SJSA1 (cell line): ENCODE measurements around the gene RALA. TPM values are rescaled to one million over a fixed set of nuclear protein-coding genes. Genes with fewer than 3 reads are reported as not detected.
A peak's percentile ranks its signal among the peaks of the same experiment; 100 is the strongest.

Experiments
- DNase-seq, 2 experiments: peaks; one replicate each; pipeline ENCODE4 v3.0.0-alpha.2; 2015 to 2020; ENCODE audit warnings: low spot score in 2 of 2, low read depth in 1 of 2
- H3K27ac ChIP-seq: fragments of 250-450 bp; sonication (Bioruptor Pico); 2 replicates; pipeline ENCODE4 v1.5.1; 2020; ENCODE audit warnings: mild to moderate bottlenecking, moderate library complexity
- H3K27me3 ChIP-seq: fragments of 250-450 bp; sonication (Bioruptor Pico); replicated peaks from 2 replicates; pipeline ENCODE4 v1.5.1; 2020; ENCODE audit warnings: mild to moderate bottlenecking, moderate library complexity
- H3K36me3 ChIP-seq: fragments of 250-450 bp; sonication (Bioruptor Pico); 2 replicates; pipeline ENCODE4 v1.5.1; 2020; ENCODE audit warnings: mild to moderate bottlenecking
- H3K4me1 ChIP-seq: fragments of 250-450 bp; sonication (Bioruptor Pico); replicated peaks from 2 replicates; pipeline ENCODE4 v1.6.1; 2021; ENCODE audit warnings: mild to moderate bottlenecking
- H3K4me3 ChIP-seq: fragments of 250-450 bp; sonication (Bioruptor Pico); 2 replicates; pipeline ENCODE4 v1.5.1; 2020; ENCODE audit warnings: mild to moderate bottlenecking
- H3K9me3 ChIP-seq: fragments of 250-450 bp; sonication (Bioruptor Pico); replicated peaks from 2 replicates; pipeline ENCODE4 v1.5.1; 2020; ENCODE audit warnings: mild to moderate bottlenecking
- total RNA-seq: library from RNA; depleted of rRNA; stranded (reverse); fragments of >200 nt; shearing (Covaris generic); gene quantifications from 2 replicates; pipeline ENCODE4 v1.2.3, GENCODE V29; 2014

RALA gene
- total RNA-seq, 1 experiment from 2014 or later: 17.8 TPM

DNA sequence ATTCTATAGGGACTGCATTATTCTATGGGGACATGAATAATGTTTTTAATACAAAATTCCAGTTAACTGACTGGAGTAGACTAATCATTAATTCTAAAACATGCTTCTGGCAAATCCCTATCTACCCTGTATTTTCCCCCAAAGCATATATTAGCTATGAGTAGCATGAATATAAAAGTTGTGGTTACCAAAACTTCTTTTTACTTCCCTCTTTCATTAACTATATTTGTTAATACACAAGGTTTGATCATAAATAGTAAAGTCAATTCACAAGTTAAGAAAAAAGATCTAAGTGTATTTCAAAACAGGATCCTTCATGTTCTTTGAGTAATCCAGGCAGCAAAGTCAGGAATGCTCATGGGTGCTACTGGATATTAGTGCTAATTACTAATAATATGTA, 2.9 kb upstream of the RALA start:
- H3K27ac ChIP-seq: peak overlapping the region; percentile 43
- H3K27me3 ChIP-seq: no peaks in the 10 kb centered on the region
- H3K4me3 ChIP-seq: no peak overlapping the region
- H3K36me3 ChIP-seq: peaks cover 8% of the 10 kb centered on the region; the same call in 1 of the 2 replicates
- no peak for DNase-seq
- no peaks in the 10 kb centered on the region for H3K9me3 ChIP-seq
- peaks cover 48% of the 10 kb centered on the region for H3K4me1 ChIP-seq

- Histone ChIP-seq H3K27me3 (no peaks in the 10 kb centered on the region), H3K27ac (peak overlapping the region; percentile 43), H3K4me3 (no peak overlapping the region), H3K36me3 (peaks cover 8% of the 10 kb centered on the region; the same call in 1 of the 2 replicates), H3K4me1 (peaks cover 50% of the 10 kb centered on the region), H3K9me3 (no peaks in the 10 kb centered on the region)
- peak; percentile 43 to 59 for DNase-seq
These were observed 2.1 kb upstream of the RALA start for GRCh38 chr7:39621261-39621660.

GRCh38 chr7:39621784-39622411, 1.5 kb upstream of the RALA start:
- peaks cover 49% of the 10 kb centered on the region for H3K4me1 ChIP-seq
- no peak for DNase-seq
- H3K4me3 ChIP-seq: no peak overlapping the region
- peak overlapping the region; percentile 43; the same call in 1 of the 2 replicates for H3K27ac ChIP-seq
- peaks cover 8% of the 10 kb centered on the region; the same call in 1 of the 2 replicates for H3K36me3 ChIP-seq
- H3K27me3 ChIP-seq: no peaks in the 10 kb centered on the region
- no peaks in the 10 kb centered on the region for H3K9me3 ChIP-seq

- peak overlapping the region; percentile 85 for H3K4me3 ChIP-seq
- H3K27ac ChIP-seq: peak overlapping the region; percentile 87
- no peaks in the 10 kb centered on the region for H3K9me3 ChIP-seq
- no peak for DNase-seq
- peaks cover 53% of the 10 kb centered on the region for H3K4me1 ChIP-seq
- no peaks in the 10 kb centered on the region for H3K27me3 ChIP-seq
- H3K36me3 ChIP-seq: peaks cover 8% of the 10 kb centered on the region; the same call in 1 of the 2 replicates
These were observed 763 bp upstream of the RALA start for GRCh38 chr7:39622609-39623008.

GRCh38 chr7:39623732-39624441, 515 bp downstream of the RALA start:
- Histone ChIP-seq H3K4me3 (peak overlapping the region; percentile 85), H3K4me1 (peaks cover 66% of the 10 kb centered on the region), H3K9me3 (no peaks in the 10 kb centered on the region), H3K27me3 (no peaks in the 10 kb centered on the region), H3K36me3 (peaks cover 9% of the 10 kb centered on the region; the same call in 1 of the 2 replicates), H3K27ac (peak overlapping the region; percentile 87)
- no peak for DNase-seq

DNA sequence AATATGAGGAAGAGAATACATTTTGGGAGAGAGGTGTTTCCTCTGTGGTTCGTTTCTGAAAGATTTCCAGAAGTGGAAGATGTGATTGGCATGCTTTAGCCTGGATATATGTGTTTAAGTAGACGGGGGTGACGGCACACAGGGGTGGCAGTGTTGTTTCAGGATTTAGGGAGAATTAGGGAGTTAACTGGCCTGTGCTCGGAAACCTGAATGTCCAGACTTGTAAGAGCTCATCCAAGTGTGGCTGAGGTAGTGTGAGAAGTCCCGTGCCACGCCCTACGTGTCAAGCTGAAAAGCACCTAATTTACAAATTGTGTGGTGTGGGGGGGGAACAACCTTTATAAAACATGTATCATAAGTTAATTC, 1.1 kb downstream of the RALA start:
- Histone ChIP-seq H3K27ac (peak overlapping the region; percentile 48; the same call in 1 of the 2 replicates), H3K27me3 (no peaks in the 10 kb centered on the region), H3K4me3 (peak overlapping the region; percentile 85), H3K4me1 (peaks cover 67% of the 10 kb centered on the region), H3K36me3 (peaks cover 11% of the 10 kb centered on the region; the same call in 1 of the 2 replicates), H3K9me3 (no peaks in the 10 kb centered on the region)
- peak in 1 of 2 experiments; percentile 32 for DNase-seq

DNA sequence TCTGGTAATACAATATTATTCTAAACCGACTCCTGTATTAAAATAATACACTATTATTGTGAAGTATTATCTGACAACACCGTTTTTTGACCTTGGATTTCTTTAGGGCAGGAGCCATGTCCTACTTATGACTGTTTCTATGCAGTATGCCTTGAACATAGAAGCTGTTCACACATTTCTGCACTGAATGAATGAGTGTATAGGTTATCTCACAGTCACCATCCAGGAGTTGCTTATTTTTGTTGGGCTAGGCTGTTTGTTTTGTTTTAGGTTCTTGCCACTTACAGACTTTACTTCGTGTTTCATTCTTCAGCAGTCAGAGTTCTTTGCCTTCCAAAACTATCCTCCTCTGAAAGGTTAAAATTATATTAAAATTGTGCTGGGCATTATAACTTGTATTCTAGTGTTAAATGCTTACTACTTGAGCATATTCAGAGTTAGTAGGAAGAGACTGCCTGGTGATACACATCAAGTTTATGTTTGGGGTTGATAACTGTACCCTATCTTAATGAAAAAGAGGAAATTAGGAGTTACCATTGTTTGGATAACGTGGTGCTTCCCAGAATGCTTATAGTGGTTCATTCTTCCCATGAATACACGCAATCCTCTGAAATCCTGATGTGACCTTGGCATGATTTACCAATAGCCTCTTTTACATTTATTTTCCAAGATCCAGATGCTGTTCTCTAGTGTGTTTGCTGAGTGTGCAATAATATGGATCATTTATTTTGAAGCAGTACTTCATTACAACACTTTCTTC, 1.7 kb downstream of the RALA start:
- Histone ChIP-seq H3K4me3 (peak overlapping the region; percentile 85), H3K36me3 (peaks cover 11% of the 10 kb centered on the region; the same call in 1 of the 2 replicates), H3K4me1 (peaks cover 67% of the 10 kb centered on the region), H3K27me3 (no peaks in the 10 kb centered on the region), H3K9me3 (no peaks in the 10 kb centered on the region), H3K27ac (peak overlapping the region; percentile 48)
- DNase-seq: peak in 1 of 2 experiments; percentile 52

DNA sequence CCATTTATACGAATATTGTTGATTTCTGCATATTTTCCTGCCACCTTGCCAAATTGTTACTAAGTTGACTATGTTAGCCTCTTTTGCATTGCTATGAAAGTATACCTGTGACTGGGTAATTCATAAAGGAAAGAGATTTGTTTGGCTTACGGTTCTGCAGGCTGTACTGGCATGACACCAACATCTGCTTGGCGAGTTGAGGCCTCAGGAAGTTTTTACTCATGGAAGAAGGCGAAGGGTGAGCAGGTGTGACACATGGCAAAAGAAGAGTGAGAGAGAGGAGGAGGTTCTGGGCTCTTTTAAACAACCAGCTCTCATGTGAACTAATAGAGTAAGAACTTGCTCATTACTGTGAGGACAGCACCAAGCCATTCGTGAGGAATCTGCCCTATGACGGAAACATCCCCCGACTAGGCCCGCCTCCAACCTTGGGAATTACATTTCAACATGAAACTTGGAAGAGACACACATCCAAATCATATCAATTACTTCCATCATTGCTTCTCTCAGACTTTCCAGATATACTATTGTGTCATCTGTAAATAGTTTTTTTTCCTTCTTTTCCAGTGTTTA, 8.4 kb downstream of the RALA start:
- no peak for DNase-seq
- Histone ChIP-seq H3K4me3 (no peak overlapping the region), H3K4me1 (peaks cover 30% of the 10 kb centered on the region), H3K9me3 (no peaks in the 10 kb centered on the region), H3K27me3 (no peaks in the 10 kb centered on the region), H3K36me3 (peaks cover 49% of the 10 kb centered on the region), H3K27ac (no peak overlapping the region)

DNA sequence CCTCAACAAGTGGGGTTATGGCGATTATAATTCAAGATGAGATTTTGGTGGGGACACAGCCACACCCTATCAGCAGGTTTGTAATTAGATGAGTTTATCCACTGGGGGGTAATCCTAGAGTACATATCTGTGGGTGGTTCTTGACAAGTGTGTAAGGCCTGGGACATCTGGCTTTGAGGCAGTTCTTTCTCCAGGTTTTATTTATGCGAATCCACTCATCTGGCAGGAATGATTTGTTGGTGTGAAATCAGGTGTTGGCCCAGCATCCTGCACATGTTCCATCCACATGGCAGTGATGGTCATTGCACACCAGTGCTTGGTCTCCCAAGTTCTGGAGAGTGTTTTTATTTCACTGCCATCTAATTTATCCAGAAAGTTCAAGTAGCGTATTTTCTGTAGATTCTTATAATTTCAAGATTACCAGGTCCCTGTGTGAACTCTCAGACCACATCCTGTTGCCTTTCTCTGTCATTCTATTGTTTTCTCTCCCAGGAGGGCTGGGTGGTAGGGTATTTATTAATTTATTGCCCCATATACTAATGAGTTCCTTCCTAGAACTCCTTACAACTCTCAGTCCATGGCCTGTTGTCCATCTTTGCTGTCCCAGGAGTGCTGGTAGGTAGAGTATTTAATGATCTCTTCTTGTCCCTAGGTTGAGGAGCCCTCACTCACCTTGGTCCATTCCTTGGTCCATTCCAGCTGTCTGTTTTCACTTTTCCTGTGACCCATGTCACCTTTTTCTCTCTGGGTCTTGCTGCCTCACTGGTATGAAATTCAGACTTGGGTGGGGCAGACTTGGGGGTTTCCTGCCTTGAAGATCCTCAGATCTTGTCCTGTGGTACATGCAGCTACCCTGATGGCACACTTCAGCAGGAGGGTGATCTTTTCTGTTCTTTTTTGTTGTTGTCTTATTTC, 10.4 kb downstream of the RALA start:
- H3K27me3 ChIP-seq: no peaks in the 10 kb centered on the region
- H3K4me1 ChIP-seq: peaks cover 13% of the 10 kb centered on the region
- no peak for DNase-seq
- no peak overlapping the region for H3K4me3 ChIP-seq
- H3K27ac ChIP-seq: peak overlapping the region; percentile 15; the same call in 1 of the 2 replicates
- H3K36me3 ChIP-seq: peaks cover 55% of the 10 kb centered on the region
- no peaks in the 10 kb centered on the region for H3K9me3 ChIP-seq

GRCh38 chr7:39634478-39634805, 11.1 kb downstream of the RALA start:
- H3K36me3 ChIP-seq: peaks cover 52% of the 10 kb centered on the region
- no peaks in the 10 kb centered on the region for H3K9me3 ChIP-seq
- DNase-seq: no peak
- H3K27ac ChIP-seq: 0 out of 2 replicates have a peak overlapping the region, but pooled peaks have one; percentile 15
- peaks cover 11% of the 10 kb centered on the region for H3K4me1 ChIP-seq
- H3K27me3 ChIP-seq: no peaks in the 10 kb centered on the region
- no peak overlapping the region for H3K4me3 ChIP-seq

DNA sequence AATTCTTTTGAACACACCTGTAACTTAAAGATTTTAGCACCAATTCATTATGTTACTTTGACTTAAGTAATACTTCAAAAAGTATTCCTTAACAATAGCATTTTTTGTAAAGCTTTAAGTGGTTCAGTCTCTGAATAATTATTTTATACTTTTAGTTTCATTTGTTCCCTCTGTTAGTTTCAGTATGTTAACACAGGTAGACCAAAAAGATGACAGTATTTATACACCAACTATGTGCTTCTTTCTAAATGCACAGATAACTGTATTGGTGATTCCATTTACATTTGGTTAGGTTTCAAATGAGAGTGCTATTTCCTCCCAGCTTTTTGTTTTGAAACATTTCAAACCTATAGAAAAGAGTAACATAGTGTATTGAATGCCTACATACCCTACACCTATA, 14.0 kb downstream of the RALA start:
- H3K4me1 ChIP-seq: peaks cover 11% of the 10 kb centered on the region
- H3K27ac ChIP-seq: no peak overlapping the region
- DNase-seq: no peak
- H3K4me3 ChIP-seq: no peak overlapping the region
- H3K36me3 ChIP-seq: peaks cover 37% of the 10 kb centered on the region
- H3K27me3 ChIP-seq: no peaks in the 10 kb centered on the region
- no peaks in the 10 kb centered on the region for H3K9me3 ChIP-seq

DNA sequence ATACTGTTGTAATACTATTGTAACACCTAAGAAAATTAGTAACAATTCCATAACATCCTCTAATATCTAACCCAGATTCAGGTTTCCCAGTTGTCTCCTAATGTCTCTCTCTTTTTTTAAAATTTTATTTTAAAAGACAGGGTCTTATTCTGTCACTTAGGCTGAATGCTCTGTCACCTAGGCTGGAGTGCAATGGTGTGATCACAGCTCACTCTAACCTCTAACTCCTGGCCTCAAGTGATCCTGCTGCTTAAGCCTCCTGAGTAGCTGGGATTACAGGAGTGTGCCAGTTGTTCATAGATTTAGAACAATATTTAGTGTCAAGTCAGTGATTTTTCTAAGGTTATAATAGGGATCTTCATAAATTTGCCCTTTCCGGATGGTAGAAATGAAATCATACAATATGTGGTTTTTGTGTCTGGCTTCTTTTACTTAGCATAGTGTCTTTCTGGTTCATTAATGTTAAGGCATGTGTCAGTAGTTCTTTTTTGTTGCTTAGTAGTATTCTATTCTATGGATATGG, 14.7 kb downstream of the RALA start:
- peaks cover 30% of the 10 kb centered on the region for H3K36me3 ChIP-seq

More for the DNA sequence above, 14.7 kb downstream of the RALA start:
- Histone ChIP-seq H3K4me3 (no peak overlapping the region), H3K4me1 (peaks cover 11% of the 10 kb centered on the region), H3K9me3 (no peaks in the 10 kb centered on the region), H3K27me3 (no peaks in the 10 kb centered on the region), H3K27ac (no peak overlapping the region)
- DNase-seq: no peak
